Muscle layer of colon (tissue), 2 donors: ENCODE results near the gene SOX10.
"Not testable (repeated sequence)": the region's sequence is repeated elsewhere in the genome, so short reads cannot be mapped to it uniquely, and the experiment has no call there.

Experiments
- H3K27ac ChIP-seq: one replicate; pipeline ENCODE4 v1.7.0; 2013; ENCODE audit warnings: low read depth, mild to moderate bottlenecking, low read length, moderate library complexity
- H3K27me3 ChIP-seq, 2 donors: one replicate each; pipeline ENCODE4 v1.7.0; 2013; ENCODE audit warnings: low read length in 2 of 2, mild to moderate bottlenecking in 2 of 2; ENCODE audit not compliant: insufficient read depth in 2 of 2, control insufficient read depth in 1 of 2
- H3K36me3 ChIP-seq: one replicate; pipeline ENCODE4 v1.7.0; 2013; ENCODE audit warnings: mild to moderate bottlenecking, low read length; ENCODE audit not compliant: insufficient read depth
- H3K4me1 ChIP-seq: one replicate; pipeline ENCODE4 v1.7.0; 2013; ENCODE audit warnings: mild to moderate bottlenecking, low read length; ENCODE audit not compliant: insufficient read depth
- H3K4me3 ChIP-seq, 2 donors: one replicate each; pipeline ENCODE4 v1.7.0; 2013; ENCODE audit warnings: low read length in 2 of 2, low read depth in 1 of 2, mild to moderate bottlenecking in 1 of 2, moderate library complexity in 1 of 2
- H3K9ac ChIP-seq: one replicate; pipeline ENCODE4 v1.7.0; 2013; ENCODE audit warnings: low read length
- H3K9me3 ChIP-seq: one replicate; pipeline ENCODE4 v1.7.0; 2013; ENCODE audit warnings: mild to moderate bottlenecking, low read length
- donor health status: abdominal sarcoma.
- donor health status: Adenocarcinoma of cecum.

The SOX10 gene

DNA sequence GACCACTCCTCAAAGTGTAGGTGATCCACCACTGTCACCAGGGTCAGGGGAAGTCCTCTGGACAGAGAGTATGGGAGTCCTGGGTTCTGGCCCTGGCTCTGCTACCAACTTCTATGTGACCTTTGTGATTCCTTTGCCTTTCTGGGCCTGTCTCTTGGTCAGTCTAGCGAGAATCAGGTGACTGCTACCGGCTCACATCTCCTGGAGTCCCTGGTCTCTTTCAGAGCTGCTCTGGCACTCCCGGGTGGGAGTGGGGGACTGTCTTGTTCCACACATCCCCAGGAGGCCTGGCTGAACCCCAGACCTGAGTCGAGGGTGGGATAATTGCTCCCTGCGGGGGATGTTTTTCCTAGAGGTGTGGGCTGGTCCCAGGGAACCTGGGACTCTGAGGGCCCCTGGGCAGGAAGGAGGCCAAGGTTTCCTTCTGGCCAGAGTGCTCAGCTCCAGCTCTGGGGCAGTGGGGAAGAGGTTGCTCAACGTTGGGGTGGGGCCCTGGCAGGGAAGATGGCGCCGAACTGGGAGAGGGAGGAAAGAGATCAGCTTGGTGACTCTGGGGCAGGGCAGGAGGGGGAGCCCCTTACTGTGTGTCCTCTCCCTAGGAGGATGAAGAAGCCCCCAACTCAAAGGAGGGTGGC, 2.1 kb downstream of the SOX10 start:
- H3K9ac ChIP-seq, result no peak overlapping the region

DNA sequence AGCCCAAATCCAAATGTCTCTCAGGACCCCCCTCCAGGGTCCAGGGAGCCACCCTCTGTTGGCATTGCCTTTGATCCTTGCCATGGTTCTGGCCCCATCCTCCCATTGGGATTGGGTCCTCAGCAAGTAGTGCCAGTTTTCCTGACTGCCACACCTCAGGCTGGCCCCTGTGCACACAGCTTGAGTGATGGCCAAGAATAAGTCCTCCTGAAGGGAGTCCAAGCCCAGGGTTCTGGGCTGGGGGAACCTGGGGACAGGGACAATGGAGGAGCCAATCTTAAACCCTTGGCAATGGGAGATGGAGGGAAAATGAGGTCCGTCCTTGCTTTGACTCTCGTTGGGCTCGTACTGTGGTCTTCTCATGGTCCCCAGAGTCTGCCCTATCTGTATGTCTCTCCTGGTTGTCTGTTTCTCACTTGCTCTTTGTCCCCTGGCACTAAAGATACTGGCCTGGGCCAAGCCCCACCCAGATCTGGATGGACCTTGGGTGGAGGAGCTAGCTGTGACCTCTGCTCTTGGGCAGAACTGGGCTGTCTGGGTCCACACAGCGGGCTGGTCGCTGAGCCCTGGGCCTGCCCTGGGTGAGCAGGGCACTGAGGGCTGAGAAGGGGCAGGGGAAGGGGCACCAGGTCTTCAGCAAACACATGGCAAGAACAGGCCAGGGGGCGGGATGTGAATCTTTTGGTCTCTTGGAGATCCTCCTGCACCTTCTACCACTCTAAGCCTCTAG, 2.9 kb downstream of the SOX10 start:
- Histone ChIP-seq H3K4me1 (no peaks in the 10 kb centered on the region), H3K4me3 (no peak overlapping the region), H3K27me3 (no peaks in the 10 kb centered on the region), H3K36me3 (peaks cover 3% of the 10 kb centered on the region), H3K27ac (no peak overlapping the region), H3K9me3 (no peaks in the 10 kb centered on the region), H3K9ac (no peak overlapping the region)

More for the DNA sequence above, 2.1 kb downstream of the SOX10 start:
- Histone ChIP-seq H3K9me3 (no peaks in the 10 kb centered on the region), H3K4me1 (no peaks in the 10 kb centered on the region), H3K4me3 (no peak overlapping the region), H3K36me3 (no peaks in the 10 kb centered on the region), H3K27ac (no peak overlapping the region), H3K27me3 (no peaks in the 10 kb centered on the region)

DNA sequence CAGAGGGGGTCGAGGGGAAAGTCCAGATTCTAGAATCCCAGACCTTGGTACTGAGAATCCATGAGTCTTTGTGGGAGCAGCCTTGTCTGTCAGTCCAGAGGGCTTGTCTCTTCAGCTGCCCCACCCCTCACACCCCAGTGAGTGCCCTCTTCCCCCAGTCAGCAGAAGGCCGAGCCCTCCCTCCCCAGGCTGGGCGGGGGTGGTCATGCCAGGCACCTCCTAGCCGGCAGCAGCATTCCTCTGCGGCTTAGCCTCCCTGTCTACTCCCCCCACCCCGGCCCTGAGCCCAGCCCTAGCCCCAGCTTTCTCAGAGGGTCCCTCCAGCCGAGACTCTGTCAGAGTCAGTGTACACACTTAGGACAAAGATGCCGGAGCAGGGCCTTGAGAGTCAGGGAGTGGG, 4.6 kb downstream of the SOX10 start:
- no peaks in the 10 kb centered on the region for H3K9me3 ChIP-seq
- H3K36me3 ChIP-seq, result peaks cover 7% of the 10 kb centered on the region
- no peak overlapping the region for H3K4me3 ChIP-seq
- H3K9ac ChIP-seq, result no peak overlapping the region
- no peaks in the 10 kb centered on the region for H3K27me3 ChIP-seq
- no peaks in the 10 kb centered on the region for H3K4me1 ChIP-seq
- H3K27ac ChIP-seq, result no peak overlapping the region

DNA sequence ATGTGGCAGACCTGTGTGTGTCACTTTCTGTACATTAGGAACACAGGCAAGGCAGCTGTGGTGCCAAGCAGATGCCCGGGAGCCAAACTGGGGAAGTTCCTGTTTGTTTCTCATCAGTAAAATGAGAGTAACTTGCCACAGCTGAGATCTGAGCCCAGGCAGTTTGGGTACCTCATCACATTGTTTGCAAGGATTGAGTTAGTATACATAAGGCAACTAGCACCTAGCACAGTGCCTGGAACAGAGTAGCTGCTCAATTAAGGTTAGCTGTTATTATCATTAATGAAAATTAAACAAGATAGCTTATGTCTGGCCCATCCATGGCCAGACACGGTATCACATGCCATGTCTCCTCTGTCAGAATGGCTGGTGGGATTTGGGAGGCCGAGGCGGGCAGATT, 7.8 kb downstream of the SOX10 start:
- Histone ChIP-seq H3K4me1 (no peaks in the 10 kb centered on the region), H3K9me3 (no peaks in the 10 kb centered on the region), H3K27me3 (no peaks in the 10 kb centered on the region), H3K27ac (no peak overlapping the region), H3K36me3 (peaks cover 7% of the 10 kb centered on the region), H3K9ac (no peak overlapping the region), H3K4me3 (no peak overlapping the region)

DNA sequence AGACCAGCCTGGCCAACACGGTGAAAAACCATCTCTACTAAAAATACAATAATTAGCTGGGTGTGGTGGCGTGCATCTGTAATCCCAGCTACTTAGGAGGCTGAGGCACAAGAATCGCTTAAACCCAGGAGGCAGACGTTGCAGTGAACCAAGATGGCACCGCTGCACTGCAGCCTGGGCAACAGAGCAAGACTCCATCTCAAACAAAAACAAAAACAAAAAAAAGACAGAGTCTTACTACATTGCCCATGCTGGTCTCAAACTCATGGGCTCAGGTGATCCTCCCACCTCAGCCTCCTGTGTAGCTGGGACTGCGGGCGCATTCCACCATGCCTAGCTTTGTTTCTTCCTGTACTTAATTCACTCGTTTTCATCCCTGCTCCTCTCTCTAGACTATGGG, 8.3 kb downstream of the SOX10 start:
- not testable (repeated sequence) for H3K4me3 ChIP-seq, H3K9me3 ChIP-seq, H3K36me3 ChIP-seq, H3K27me3 ChIP-seq, H3K27ac ChIP-seq, H3K4me1 ChIP-seq, H3K9ac ChIP-seq

DNA sequence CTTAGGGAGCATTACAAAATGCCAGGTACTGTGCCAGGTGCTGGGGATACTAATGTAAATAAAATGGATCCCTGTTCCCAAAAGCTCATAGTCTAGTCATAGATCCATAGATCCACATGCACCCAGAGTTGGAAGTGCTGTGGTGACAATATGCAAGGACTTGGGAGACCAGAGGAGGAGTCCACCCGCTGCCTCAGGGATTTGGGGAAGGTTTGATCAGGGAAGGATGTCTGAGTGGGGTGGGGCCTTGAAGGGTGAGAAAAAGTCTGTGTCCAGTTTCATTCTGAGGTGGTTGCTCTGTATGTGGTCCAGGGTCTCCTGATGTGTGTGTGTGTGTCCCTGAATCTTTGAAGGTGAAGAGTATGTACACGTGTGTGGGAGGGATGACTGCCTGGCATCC, 9.2 kb downstream of the SOX10 start:
- H3K4me1 ChIP-seq, result no peaks in the 10 kb centered on the region
- H3K9me3 ChIP-seq, result no peaks in the 10 kb centered on the region
- H3K9ac ChIP-seq, result no peak overlapping the region
- H3K27me3 ChIP-seq, result no peaks in the 10 kb centered on the region
- H3K36me3 ChIP-seq, result peaks cover 7% of the 10 kb centered on the region
- H3K4me3 ChIP-seq, result no peak overlapping the region
- H3K27ac ChIP-seq, result no peak overlapping the region

DNA sequence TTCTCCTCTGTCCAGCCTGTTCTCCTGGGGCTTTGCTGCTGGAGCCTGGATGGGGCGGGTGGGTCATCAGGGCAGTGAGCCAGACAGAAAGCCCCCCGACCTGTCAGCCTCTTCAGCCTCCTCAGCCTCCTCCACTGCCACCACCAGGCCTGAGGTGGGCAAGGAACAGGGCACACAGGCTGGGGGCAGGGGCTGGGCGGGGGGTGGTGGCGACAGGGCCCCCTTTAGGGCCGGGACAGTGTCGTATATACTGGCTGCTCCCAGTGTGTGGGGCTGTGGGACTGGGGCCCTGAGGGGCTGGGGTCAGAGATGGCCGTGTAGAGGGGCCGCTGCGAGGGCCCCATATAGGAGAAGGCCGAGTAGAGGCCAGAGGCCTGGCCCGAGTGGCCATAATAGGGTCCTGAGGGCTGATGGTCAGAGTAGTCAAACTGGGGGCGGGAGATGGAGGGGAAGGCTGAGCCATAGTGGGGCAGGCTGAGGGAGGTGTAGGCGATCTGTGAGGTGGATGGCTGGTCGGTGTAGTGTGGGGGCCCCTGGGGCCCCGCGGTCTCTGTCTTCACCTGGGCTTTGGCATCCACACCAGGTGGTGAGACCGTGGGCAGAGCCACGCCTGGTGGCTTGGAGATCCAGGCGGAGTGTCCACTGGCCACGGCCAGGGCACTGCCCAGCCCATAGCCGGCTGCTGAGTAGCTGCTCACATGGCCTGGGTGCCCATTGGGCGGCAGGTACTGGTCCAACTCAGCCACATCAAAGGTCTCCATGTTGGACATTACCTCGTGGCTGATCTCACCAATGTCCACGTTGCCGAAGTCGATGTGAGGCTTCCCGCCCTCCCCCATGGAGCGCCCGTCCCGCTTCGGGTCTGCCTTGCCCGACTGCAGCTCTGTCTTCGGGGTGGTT, 10.8 kb downstream of the SOX10 start:
- Histone ChIP-seq H3K9ac (no peak overlapping the region), H3K27me3 (no peaks in the 10 kb centered on the region), H3K36me3 (peaks cover 7% of the 10 kb centered on the region), H3K4me3 (no peak overlapping the region), H3K4me1 (no peaks in the 10 kb centered on the region), H3K9me3 (no peaks in the 10 kb centered on the region), H3K27ac (no peak overlapping the region)

DNA sequence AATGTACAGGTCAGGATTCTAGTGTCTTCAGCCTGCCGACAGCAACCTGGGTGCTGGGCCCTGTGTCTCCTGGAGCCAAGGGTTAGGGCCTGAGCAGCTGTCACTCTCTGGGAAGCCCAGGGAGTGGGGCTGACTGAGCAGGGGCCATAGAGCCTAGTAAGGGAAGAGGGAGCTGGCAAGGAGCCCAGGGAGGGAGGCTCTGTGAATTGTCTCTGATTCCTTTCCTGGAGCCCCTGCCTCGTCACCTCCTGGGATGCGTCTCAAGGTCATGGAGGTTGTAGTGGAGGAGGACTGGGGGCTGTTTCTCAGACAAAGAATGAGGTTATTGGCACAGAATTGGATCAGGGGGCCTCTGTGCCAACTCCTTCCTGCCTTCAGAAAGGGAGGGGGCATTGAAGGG, 11.8 kb downstream of the SOX10 start:
- Histone ChIP-seq H3K4me3 (no peak overlapping the region), H3K9me3 (no peaks in the 10 kb centered on the region), H3K36me3 (peaks cover 14% of the 10 kb centered on the region), H3K9ac (no peak overlapping the region), H3K4me1 (no peaks in the 10 kb centered on the region), H3K27ac (no peak overlapping the region), H3K27me3 (no peaks in the 10 kb centered on the region)

DNA sequence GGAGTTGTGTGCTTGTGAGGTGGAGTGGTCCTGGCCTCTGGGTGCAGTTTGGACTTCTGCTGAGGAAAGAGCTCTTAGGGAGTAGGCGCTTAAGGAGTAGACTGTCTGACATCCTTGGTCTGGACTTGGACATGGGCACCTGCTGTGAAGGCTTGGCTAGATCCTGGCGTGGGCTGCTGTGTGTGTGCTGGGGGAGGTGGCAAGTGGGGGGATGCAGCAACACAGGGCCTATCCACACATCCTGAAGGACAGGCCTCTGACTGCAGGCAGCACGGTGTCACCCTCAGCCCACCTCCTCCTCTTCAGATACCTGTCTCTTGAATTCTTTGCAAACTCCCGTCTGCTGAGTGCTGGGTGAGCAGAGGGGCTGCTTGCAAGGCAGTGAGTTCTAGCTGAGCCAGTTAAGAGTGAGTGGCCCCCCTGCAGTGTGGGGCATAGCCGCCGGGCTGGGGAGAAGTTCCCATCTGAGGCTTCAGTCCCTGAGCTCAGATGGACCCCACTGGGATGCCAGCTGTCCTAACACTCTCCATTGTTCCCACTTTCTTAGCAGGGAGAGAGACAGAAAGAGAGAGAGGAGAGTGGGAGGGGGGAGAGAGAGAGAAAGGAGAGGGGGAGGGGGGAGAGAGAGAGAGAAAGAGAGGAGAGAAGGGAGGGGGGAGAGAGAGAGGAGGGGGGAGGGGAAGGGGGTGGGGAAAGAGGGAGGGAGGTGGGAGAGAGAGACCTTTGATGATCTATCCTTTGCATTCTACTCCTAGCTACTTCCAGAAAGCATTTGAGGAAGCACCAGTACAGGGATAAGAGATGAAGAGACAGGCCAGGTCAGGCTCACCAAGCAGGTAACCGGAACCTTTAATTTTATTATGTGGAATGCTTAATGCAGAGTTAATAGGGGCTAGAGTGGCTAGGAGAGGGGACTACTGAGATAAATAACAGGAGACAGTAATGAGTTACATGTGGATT, 12.6 kb downstream of the SOX10 start:
- Histone ChIP-seq H3K4me1 (no peaks in the 10 kb centered on the region), H3K9ac (no peak overlapping the region), H3K27ac (no peak overlapping the region), H3K9me3 (no peaks in the 10 kb centered on the region), H3K27me3 (no peaks in the 10 kb centered on the region), H3K4me3 (no peak overlapping the region), H3K36me3 (peaks cover 21% of the 10 kb centered on the region)

DNA sequence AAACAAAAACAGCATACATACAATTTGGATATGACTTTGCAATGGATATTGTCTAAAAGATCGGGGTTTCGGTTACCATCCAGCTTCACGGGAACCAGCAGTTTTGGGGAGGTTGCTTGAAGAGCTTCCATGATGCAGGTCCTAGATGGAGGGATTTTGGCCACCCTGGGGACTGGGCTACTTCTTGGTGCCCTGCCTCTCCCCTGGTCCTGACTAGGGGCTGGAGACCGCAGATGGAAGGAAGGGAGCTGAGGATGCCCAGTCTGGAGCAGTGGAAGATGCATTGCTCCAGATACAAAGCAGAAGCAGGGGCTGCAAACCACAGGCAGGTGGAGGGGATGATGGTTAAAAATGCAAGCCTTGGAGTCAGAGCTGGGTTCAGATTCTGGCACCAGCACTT, 13.5 kb downstream of the SOX10 start:
- no peak overlapping the region for H3K9ac ChIP-seq
- no peak overlapping the region for H3K4me3 ChIP-seq
- peaks cover 21% of the 10 kb centered on the region for H3K36me3 ChIP-seq
- H3K27me3 ChIP-seq, result no peaks in the 10 kb centered on the region
- no peaks in the 10 kb centered on the region for H3K4me1 ChIP-seq
- no peak overlapping the region for H3K27ac ChIP-seq
- H3K9me3 ChIP-seq, result no peaks in the 10 kb centered on the region
